Measurements from ENCODE around the gene PCBP3.

- no peak for TF ChIP-seq CTCF (IDR thresholded peaks at IDR 0.05)
- TF ChIP-seq POLR2A (IDR thresholded peaks at IDR 0.05): no peak
These were observed 35.6 kb upstream of the PCBP3 start for GRCh38 chr21:45607909-45608295.
